K562 (cell line): ENCODE results near the gene EPYC. TPM values are rescaled to one million over a fixed set of nuclear protein-coding genes. Genes with fewer than 3 reads are reported as not detected.
"Not testable (repeated sequence)": the region's sequence is repeated elsewhere in the genome, so short reads cannot be mapped to it uniquely, and the experiment has no call there.

Source experiments
- ATAC-seq: fragments of 200-7000 bp; cut with Tn5 transposase; 3 replicates; pipeline ENCODE4 v1.9.1; 2020; ENCODE audit warnings: moderate library complexity
- BruUV-seq: library from RNA; stranded (reverse); fragments of 400-500 nt; replicated peaks from 2 replicates; lab custom pipeline; 2021; lab: Mats Ljungman, UMichigan
- CTCF ChIA-PET: fragments of 300-600 bp; formaldehyde crosslinking; extraction: SDS; loops from one replicate; lab custom pipeline; 2021; ENCODE audit warnings: low intra/inter-chr PET ratio; lab: Yijun Ruan, JAX
- POLR2A ChIA-PET: fragments of 300-600, 350-650 bp; sonication (Branson Sonifier 250); formaldehyde crosslinking; extraction: SDS; loops from one replicate; lab custom pipeline; 2021; ENCODE audit warnings: antibody characterized with exemption, inconsistent platforms; lab: Yijun Ruan, JAX
- DNase-seq, 4 experiments: peaks; one replicate each; pipeline versions ENCODE4 v3.0.0 to v3.0.0-alpha.2; 2011 to 2018; ENCODE audit warnings: low spot score in 3 of 4, mixed read lengths in 3 of 4; ENCODE audit errors: extremely low read depth in 1 of 4
- FAIRE-seq: peaks from 2 replicates; lab custom pipeline; 2011; peaks lifted over from hg19 to GRCh38; lab: Jason Lieb, UNC
- H2AFZ ChIP-seq: 2 replicates; pipeline ENCODE4 v1.6.0; 2011; ENCODE audit warnings: low read depth, low read length, control low read depth, inconsistent platforms
- H3K27ac ChIP-seq: fragments of 200-600 bp; 3 replicates; pipeline ENCODE4 v1.8.0; 2011; ENCODE audit warnings: low read depth, mild to moderate bottlenecking, control low read depth, inconsistent platforms, low read length, moderate library complexity, mixed read lengths; ENCODE audit errors: extremely low read depth
- H3K27me3 ChIP-seq, 2 experiments: fragments of 300-600 bp in 1 of 2; 2 replicates in 1 of 2; 3 replicates in 1 of 2; pipeline versions ENCODE4 v1.6.0 to v1.8.0; 2011; ENCODE audit warnings: inconsistent platforms in 2 of 2, low read length in 2 of 2, mild to moderate bottlenecking in 1 of 2, mixed read lengths in 1 of 2, moderate library complexity in 1 of 2; ENCODE audit not compliant: control insufficient read depth in 2 of 2, insufficient read depth in 2 of 2
- H3K36me3 ChIP-seq: fragments of 300-600 bp; 3 replicates; pipeline ENCODE4 v1.8.0; 2011; ENCODE audit warnings: mild to moderate bottlenecking, low read length, inconsistent platforms; ENCODE audit not compliant: control insufficient read depth, insufficient read depth
- H3K4me1 ChIP-seq, 2 experiments: fragments of 200-600 bp in 1 of 2; replicated peaks in 1 of 2; 2 replicates in 1 of 2; 3 replicates in 1 of 2; pipeline versions ENCODE4 v1.5.1 to v1.8.0; 2011; ENCODE audit warnings: inconsistent platforms in 2 of 2, low read length in 2 of 2, mild to moderate bottlenecking in 1 of 2, mixed read lengths in 1 of 2, moderate library complexity in 1 of 2; ENCODE audit not compliant: control insufficient read depth in 2 of 2, insufficient read depth in 2 of 2
- H3K4me2 ChIP-seq: 2 replicates; pipeline ENCODE4 v1.6.1; 2011; ENCODE audit warnings: low read length, control low read depth, inconsistent platforms, mixed read lengths; ENCODE audit not compliant: insufficient read depth
- H3K4me3 ChIP-seq: fragments of 200-600 bp; sonication (generic), shearing (Covaris generic); 2 replicates; pipeline ENCODE4 v1.5.1; 2016; ENCODE audit warnings: control low read depth, inconsistent platforms
- H3K79me2 ChIP-seq: fragments of 200-600 bp; 3 replicates; pipeline ENCODE4 v1.8.0; 2011; ENCODE audit warnings: low read length, inconsistent platforms; ENCODE audit not compliant: control insufficient read depth, insufficient read depth
- H3K9ac ChIP-seq, 2 experiments: 2 replicates each; pipeline versions ENCODE4 v1.6.0 to v1.6.1; 2011; ENCODE audit warnings: low read depth in 2 of 2, low read length in 2 of 2, control low read depth in 1 of 2, inconsistent platforms in 1 of 2, mild to moderate bottlenecking in 1 of 2, mixed read lengths in 1 of 2; ENCODE audit not compliant: insufficient read depth in 1 of 2
- H3K9me1 ChIP-seq: one replicate; pipeline ENCODE4 v1.6.0; 2011; ENCODE audit warnings: inconsistent platforms, mild to moderate bottlenecking, low read length, moderate library complexity; ENCODE audit not compliant: control insufficient read depth, insufficient read depth
- H3K9me3 ChIP-seq: replicated peaks from 2 replicates; pipeline ENCODE4 v1.5.1; 2011; ENCODE audit warnings: low read depth, low read length, inconsistent platforms; ENCODE audit not compliant: control insufficient read depth, insufficient read depth
- H4K20me1 ChIP-seq: replicated peaks from 2 replicates; pipeline ENCODE4 v1.6.1; 2011; ENCODE audit warnings: low read length, inconsistent platforms, mixed read lengths; ENCODE audit not compliant: control insufficient read depth, insufficient read depth
- ATF4 ChIP-seq: fragments of 450-650 bp; formaldehyde crosslinking; IDR thresholded peaks from 2 replicates; pipeline ENCODE4 v1.4.0; 2022; ENCODE audit warnings: mild to moderate bottlenecking, moderate library complexity
- CCNT2 ChIP-seq: IDR thresholded peaks from 2 replicates; pipeline ENCODE4 v1.6.1; 2011; ENCODE audit warnings: borderline replicate concordance, low read depth, mild to moderate bottlenecking, moderate library complexity, mixed read lengths, low read length; ENCODE audit not compliant: insufficient read length; ENCODE audit errors: extremely low read depth
- RCOR1 ChIP-seq, 2 experiments: IDR thresholded peaks; 2 replicates each; pipeline ENCODE4 v1.6.1; 2012; ENCODE audit warnings: low read depth in 2 of 2, low read length in 2 of 2, borderline replicate concordance in 1 of 2, improper control_type of control experiment in 1 of 2
- RNF2 ChIP-seq: sonication (generic); IDR thresholded peaks from 2 replicates; pipeline ENCODE4 v1.6.1; 2016
- TAF7 ChIP-seq: fragments of 450-650 bp; IDR thresholded peaks from 2 replicates; pipeline ENCODE4 v1.6.1; 2016; ENCODE audit warnings: missing genetic modification characterization, missing compliant biosample characterization
- ZNF280B ChIP-seq: fragments of 250-450 bp; sonication (Bioruptor Pico); IDR thresholded peaks from 2 replicates; pipeline ENCODE4 v1.5.1; 2021; ENCODE audit warnings: mild to moderate bottlenecking
- WGBS: fragments of 100-300 bp; shearing (Covaris generic); methylation state at CpG from one replicate; pipeline ENCODE4 v1.1.6; 2016; ENCODE audit warnings: low coverage, mixed read lengths; ENCODE audit not compliant: insufficient coverage; ENCODE audit errors: missing lambda C conversion rate; 5-methylcytosine and 5-hydroxymethylcytosine counted together
- in situ Hi-C: fragments of 300-500 bp; cut with MboI; formaldehyde crosslinking; loops from 4 replicates; pipeline ENCODE4 v1.15.0; 2018; ENCODE audit warnings: inconsistent platforms, mixed read lengths
- intact Hi-C: fragments of 100-400 bp; cut with micrococcal nuclease; formaldehyde crosslinking; loops from 2 replicates; pipeline ENCODE4 v1.14.2; 2022
- polyA plus RNA-seq, 8 experiments: library from polyadenylated mRNA; depleted of rRNA in 4 of 8; stranded (reverse) in 5 of 8; unstranded in 3 of 8; fragments of >200 nt; fragmentation: Nextera tagmentation in 2 of 8; fragmentation: Illumina TruSeq in 1 of 8; extraction: Ambion mirVana in 2 of 8; extraction: Trizol in 1 of 8; gene quantifications; 2 replicates each; pipeline versions ENCODE4 v1.2.1 to v1.2.3, GENCODE V29; 2011 to 2014; ENCODE audit warnings: inconsistent platforms in 1 of 8, missing spikeins in 1 of 8
- total RNA-seq, 7 experiments: library from RNA; depleted of rRNA in 6 of 7; stranded (reverse); fragments of >200 nt in 6 of 7; fragmentation: Illumina TruSeq in 2 of 7; extraction: Trizol in 2 of 7; gene quantifications; 2 replicates each; pipeline versions ENCODE4 v1.2.1 to v1.2.3, GENCODE V29; 2011 to 2021; ENCODE audit warnings: low replicate concordance in 1 of 7

EPYC gene
- total and polyA plus RNA-seq, 9 of the 15 experiments (the other 6 are each of a cell fraction or from before 2014, with no cell fraction given), result not detected

GRCh38 chr12:90987101-90987500 lies 17.7 kb downstream of the EPYC start:
- DNase-seq (no peak), FAIRE-seq (no peak), ATAC-seq (no peak)
- Histone ChIP-seq H3K27me3 (no peaks in the 10 kb centered on the region), H3K27ac (no peak overlapping the region), H3K9me1 (no peaks in the 10 kb centered on the region), H3K4me1 (no peaks in the 10 kb centered on the region), H4K20me1 (no peaks in the 10 kb centered on the region), H3K4me3 (no peak overlapping the region), H3K79me2 (no peaks in the 10 kb centered on the region), H3K9ac (no peak overlapping the region), H3K9me3 (no peaks in the 10 kb centered on the region), H3K4me2 (no peak overlapping the region), H3K36me3 (no peaks in the 10 kb centered on the region), H2AFZ (no peak overlapping the region)
- CTCF ChIA-PET, result no interaction called here
- intact Hi-C loops, result no loop called here
- POLR2A ChIA-PET, result no interaction called here
- no TSS peak for BruUV-seq
- in situ Hi-C loops, result loop anchor here (25.0 kb wide), 1 partner anchor 350 kb away; no protein-coding TSS in a partner anchor
- TF ChIP-seq TAF7 (tag) (no peak), RNF2 (no peak), ATF4 (CRISPR knock-in tag) (no peak), RCOR1 (IDR thresholded peaks at IDR 0.05; ENCODE audit: borderline replicate concordance in 1 of 2, low read depth in 2 of 2, low read length in 2 of 2) (no peak), ZNF280B (CRISPR knock-in tag) (no peak), CCNT2 (no peak)
- whole genome bisulfite sequencing, result 0% methylated on average over 1 of the region's 1 CpG

- H3K27ac ChIP-seq, POLR2A ChIA-PET, FAIRE-seq, CTCF ChIA-PET, H3K79me2 ChIP-seq, ATAC-seq, H4K20me1 ChIP-seq, H3K36me3 ChIP-seq, H2AFZ ChIP-seq, H3K27me3 ChIP-seq, H3K4me2 ChIP-seq, H3K9me1 ChIP-seq, H3K4me1 ChIP-seq, H3K9ac ChIP-seq, BruUV-seq, H3K4me3 ChIP-seq, intact Hi-C loops, H3K9me3 ChIP-seq, DNase-seq: not testable (repeated sequence)
- in situ Hi-C loops, result loop anchor here (25.0 kb wide), 1 partner anchor 352 kb away; no protein-coding TSS in a partner anchor
- 6% methylated on average over 2 of the region's 3 CpGs for WGBS
Observed at GRCh38 chr12:90985331-90985730, 19.4 kb downstream of the EPYC start.
